ENCODE measurements around the gene ITGB5.

ITGB5 gene

GRCh38 chr3:124903896-124904834 lies 17.0 kb upstream of the ITGB5 start:
- TF ChIP-seq POLR2AphosphoS5 (IDR thresholded peaks at IDR 0.05; ENCODE audit: low read depth, low read length), result no peak
- no peak for TF ChIP-seq SIN3A (IDR thresholded peaks at IDR 0.05; ENCODE audit: borderline replicate concordance, insufficient read depth, low read length)
- TF ChIP-seq TAF1 (IDR thresholded peaks at IDR 0.05; ENCODE audit: borderline replicate concordance, insufficient read depth, low read length), result no peak
- TF ChIP-seq FOXP2 (optimal IDR thresholded peaks at IDR 0.05; ENCODE audit: borderline replicate concordance, extremely low read depth, extremely low read length, insufficient read depth), result no peak
- TF ChIP-seq, protein P1, sequence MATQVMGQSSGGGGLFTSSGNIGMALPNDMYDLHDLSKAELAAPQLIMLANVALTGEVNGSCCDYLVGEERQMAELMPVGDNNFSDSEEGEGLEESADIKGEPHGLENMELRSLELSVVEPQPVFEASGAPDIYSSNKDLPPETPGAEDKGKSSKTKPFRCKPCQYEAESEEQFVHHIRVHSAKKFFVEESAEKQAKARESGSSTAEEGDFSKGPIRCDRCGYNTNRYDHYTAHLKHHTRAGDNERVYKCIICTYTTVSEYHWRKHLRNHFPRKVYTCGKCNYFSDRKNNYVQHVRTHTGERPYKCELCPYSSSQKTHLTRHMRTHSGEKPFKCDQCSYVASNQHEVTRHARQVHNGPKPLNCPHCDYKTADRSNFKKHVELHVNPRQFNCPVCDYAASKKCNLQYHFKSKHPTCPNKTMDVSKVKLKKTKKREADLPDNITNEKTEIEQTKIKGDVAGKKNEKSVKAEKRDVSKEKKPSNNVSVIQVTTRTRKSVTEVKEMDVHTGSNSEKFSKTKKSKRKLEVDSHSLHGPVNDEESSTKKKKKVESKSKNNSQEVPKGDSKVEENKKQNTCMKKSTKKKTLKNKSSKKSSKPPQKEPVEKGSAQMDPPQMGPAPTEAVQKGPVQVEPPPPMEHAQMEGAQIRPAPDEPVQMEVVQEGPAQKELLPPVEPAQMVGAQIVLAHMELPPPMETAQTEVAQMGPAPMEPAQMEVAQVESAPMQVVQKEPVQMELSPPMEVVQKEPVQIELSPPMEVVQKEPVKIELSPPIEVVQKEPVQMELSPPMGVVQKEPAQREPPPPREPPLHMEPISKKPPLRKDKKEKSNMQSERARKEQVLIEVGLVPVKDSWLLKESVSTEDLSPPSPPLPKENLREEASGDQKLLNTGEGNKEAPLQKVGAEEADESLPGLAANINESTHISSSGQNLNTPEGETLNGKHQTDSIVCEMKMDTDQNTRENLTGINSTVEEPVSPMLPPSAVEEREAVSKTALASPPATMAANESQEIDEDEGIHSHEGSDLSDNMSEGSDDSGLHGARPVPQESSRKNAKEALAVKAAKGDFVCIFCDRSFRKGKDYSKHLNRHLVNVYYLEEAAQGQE (IDR thresholded peaks at IDR 0.05; ENCODE audit: insufficient read depth in 1 of 2, low read depth in 2 of 2, low read length in 2 of 2), result no peak

- TF ChIP-seq FOXP2 (optimal IDR thresholded peaks at IDR 0.05; ENCODE audit: borderline replicate concordance, extremely low read depth, extremely low read length, insufficient read depth) (no peak), TAF1 (IDR thresholded peaks at IDR 0.05; ENCODE audit: borderline replicate concordance, insufficient read depth, low read length) (no peak), SIN3A (IDR thresholded peaks at IDR 0.05; ENCODE audit: borderline replicate concordance, insufficient read depth, low read length) (no peak), POLR2AphosphoS5 (IDR thresholded peaks at IDR 0.05; ENCODE audit: low read depth, low read length) (no peak)
- TF ChIP-seq, protein P1 (IDR thresholded peaks at IDR 0.05; ENCODE audit: insufficient read depth in 1 of 2, low read depth in 2 of 2, low read length in 2 of 2), result no peak
Observed at GRCh38 chr3:124896824-124897526, 9.8 kb upstream of the ITGB5 start.

DNA sequence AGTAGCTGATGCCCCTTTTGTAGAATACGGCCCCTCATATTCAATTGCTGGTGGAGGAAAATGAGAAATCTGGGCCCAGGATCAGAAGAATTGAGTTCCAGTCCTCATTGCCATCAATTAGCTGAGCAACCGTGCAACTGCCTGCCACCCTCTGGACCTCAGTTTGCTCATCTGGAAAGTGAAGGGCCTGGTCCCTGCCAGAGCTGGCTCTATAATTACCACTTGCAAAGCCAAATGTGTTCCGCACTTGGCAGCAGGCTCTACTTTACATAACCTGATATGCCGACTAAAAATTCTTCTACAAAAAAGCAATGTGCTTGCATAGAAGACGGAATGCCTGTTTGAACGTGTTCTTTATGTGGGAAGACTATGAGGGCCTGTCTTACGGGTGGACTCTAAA lies 8.6 kb upstream of the ITGB5 start:
- TF ChIP-seq POLR2AphosphoS5 (IDR thresholded peaks at IDR 0.05; ENCODE audit: low read depth, low read length) (no peak), FOXP2 (optimal IDR thresholded peaks at IDR 0.05; ENCODE audit: borderline replicate concordance, extremely low read depth, extremely low read length, insufficient read depth) (no peak), TAF1 (IDR thresholded peaks at IDR 0.05; ENCODE audit: borderline replicate concordance, insufficient read depth, low read length) (no peak), SIN3A (IDR thresholded peaks at IDR 0.05; ENCODE audit: borderline replicate concordance, insufficient read depth, low read length) (no peak)
- TF ChIP-seq, protein P1 (IDR thresholded peaks at IDR 0.05; ENCODE audit: insufficient read depth in 1 of 2, low read depth in 2 of 2, low read length in 2 of 2), result no peak

DNA sequence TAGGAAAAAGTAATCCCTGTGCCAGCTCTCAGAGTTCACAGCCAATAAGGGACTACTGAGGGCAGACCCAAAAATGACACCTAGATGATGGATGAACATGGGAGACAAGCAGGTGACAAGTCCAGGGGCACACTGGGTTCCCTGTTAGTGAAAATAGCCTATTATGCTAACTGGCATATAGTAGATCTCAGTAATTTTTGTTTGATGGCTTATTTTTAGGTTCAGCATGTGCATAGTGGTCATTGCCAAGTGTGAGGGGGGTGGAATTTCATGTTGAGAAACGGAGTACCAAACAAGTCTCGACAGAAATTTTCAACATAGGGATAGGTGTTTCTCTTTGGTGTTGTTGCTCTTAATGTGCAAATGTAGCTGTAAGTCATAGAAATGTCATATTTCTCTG lies 6.4 kb upstream of the ITGB5 start:
- no peak for TF ChIP-seq POLR2AphosphoS5 (IDR thresholded peaks at IDR 0.05; ENCODE audit: low read depth, low read length)
- TF ChIP-seq TAF1 (IDR thresholded peaks at IDR 0.05; ENCODE audit: borderline replicate concordance, insufficient read depth, low read length), result no peak
- TF ChIP-seq, protein P1 (IDR thresholded peaks at IDR 0.05; ENCODE audit: insufficient read depth in 1 of 2, low read depth in 2 of 2, low read length in 2 of 2), result no peak

All from PFSK-1 (cell line).